K562 (cell line): ENCODE measurements around the gene ETNK2. TPM values are rescaled to one million over a fixed set of nuclear protein-coding genes. Genes with fewer than 3 reads are reported as not detected.

Experiments used
- ATF2 ChIP-seq: sonication (generic); formaldehyde crosslinking; IDR thresholded peaks from 2 replicates; pipeline ENCODE4 v1.8.1; 2022; ENCODE audit warnings: missing genetic modification reagents
- DNMT1 ChIP-seq: fragments of 450-650 bp; IDR thresholded peaks from 2 replicates; pipeline ENCODE4 v1.6.1; 2016; ENCODE audit warnings: antibody characterized with exemption, mild to moderate bottlenecking
- EWSR1 ChIP-seq: fragments of 450-650 bp; IDR thresholded peaks from 2 replicates; pipeline ENCODE4 v1.6.1; 2018; ENCODE audit warnings: borderline replicate concordance, mild to moderate bottlenecking, low read depth, moderate library complexity; ENCODE audit not compliant: partially characterized antibody
- FOXA3 ChIP-seq, 2 experiments: fragments of 450-650 bp in 1 of 2; sonication (generic) in 1 of 2; formaldehyde crosslinking; IDR thresholded peaks in 1 of 2; conservative IDR thresholded peaks in 1 of 2; 2 replicates each; pipeline versions ENCODE4 v1.4.0 to v1.8.0; 2020 to 2022; ENCODE audit warnings: mild to moderate bottlenecking in 2 of 2, missing genetic modification reagents in 1 of 2
- FOXM1 ChIP-seq, 2 experiments: fragments of 450-650 bp in 1 of 2; sonication (generic) in 1 of 2; formaldehyde crosslinking in 1 of 2; IDR thresholded peaks; 2 replicates each; pipeline versions ENCODE4 v1.6.1 to v1.9.0; 2017 to 2022; ENCODE audit warnings: low read depth in 2 of 2, mild to moderate bottlenecking in 2 of 2, missing genetic modification reagents in 1 of 2, moderate library complexity in 1 of 2
- HNRNPL ChIP-seq: fragments of 200-400 bp; formaldehyde crosslinking; IDR thresholded peaks from 2 replicates; pipeline ENCODE4 v1.6.1; 2017; ENCODE audit warnings: low read depth, mild to moderate bottlenecking, low read length
- IFI16 ChIP-seq: fragments of 250-450 bp; sonication (Bioruptor Pico); IDR thresholded peaks from 2 replicates; pipeline ENCODE4 v2.1.2; 2022; ENCODE audit warnings: mild to moderate bottlenecking, inconsistent platforms
- ILK ChIP-seq: fragments of 450-650 bp; IDR thresholded peaks from 2 replicates; pipeline ENCODE4 v1.6.1; 2016; ENCODE audit warnings: missing genetic modification characterization, low read depth, mild to moderate bottlenecking, missing compliant biosample characterization, moderate library complexity, borderline replicate concordance
- KDM4B ChIP-seq, 2 experiments: fragments of 450-650 bp in 1 of 2; sonication (generic) in 1 of 2; IDR thresholded peaks; 2 replicates each; pipeline ENCODE4 v1.6.1; 2016 to 2017; ENCODE audit warnings: borderline replicate concordance in 2 of 2, antibody characterized with exemption in 1 of 2, low read depth in 1 of 2, mild to moderate bottlenecking in 1 of 2
- MBD1 ChIP-seq: fragments of 250-450 bp; sonication (Bioruptor Pico); IDR thresholded peaks from 2 replicates; pipeline ENCODE4 v1.8.0; 2022; ENCODE audit warnings: inconsistent platforms
- MED1 ChIP-seq: sonication (generic); formaldehyde crosslinking; IDR thresholded peaks from 2 replicates; pipeline ENCODE4 v1.8.1; 2023; ENCODE audit warnings: missing genetic modification reagents, borderline replicate concordance
- MIER1 ChIP-seq: fragments of 450-650 bp; IDR thresholded peaks from 2 replicates; pipeline ENCODE4 v1.6.1; 2016; ENCODE audit warnings: antibody characterized with exemption, mild to moderate bottlenecking, low read depth
- PCBP1 ChIP-seq: fragments of 200-400 bp; formaldehyde crosslinking; IDR thresholded peaks from 2 replicates; pipeline ENCODE4 v1.6.1; 2018; ENCODE audit warnings: mild to moderate bottlenecking, low read depth, low read length; ENCODE audit not compliant: poor library complexity, severe bottlenecking
- POLR2G ChIP-seq: fragments of 200-400 bp; formaldehyde crosslinking; IDR thresholded peaks from 2 replicates; pipeline ENCODE4 v1.6.1; 2017; ENCODE audit warnings: low read depth, mild to moderate bottlenecking, antibody characterized with exemption, low read length, moderate library complexity
- RFX1 ChIP-seq: fragments of 450-650 bp; IDR thresholded peaks from 2 replicates; pipeline ENCODE4 v1.6.1; 2016; ENCODE audit warnings: mild to moderate bottlenecking, moderate library complexity
- SLC30A9 ChIP-seq: fragments of 250-450 bp; sonication (Bioruptor Pico); IDR thresholded peaks from 2 replicates; pipeline ENCODE4 v1.8.0; 2022; ENCODE audit warnings: mild to moderate bottlenecking, moderate library complexity
- TSC22D4 ChIP-seq: fragments of 450-650 bp; IDR thresholded peaks from 2 replicates; pipeline ENCODE4 v1.6.1; 2016; ENCODE audit warnings: missing genetic modification characterization, missing biosample characterization, control low read depth
- U2AF2 ChIP-seq: fragments of 200-400 bp; formaldehyde crosslinking; optimal IDR thresholded peaks from 2 replicates; pipeline ENCODE3; 2017; ENCODE audit warnings: low read depth, mild to moderate bottlenecking, low read length
- ZBTB26 ChIP-seq: fragments of 450-650 bp; formaldehyde crosslinking; IDR thresholded peaks from 2 replicates; pipeline ENCODE4 v1.4.0; 2022; ENCODE audit warnings: missing genetic modification characterization
- ZNF253 ChIP-seq: fragments of 250-450 bp; sonication (Bioruptor Pico); conservative IDR thresholded peaks from 2 replicates; pipeline ENCODE4 v1.6.1; 2021; ENCODE audit warnings: mild to moderate bottlenecking
- ZNF518B ChIP-seq: fragments of 250-450 bp; sonication (Bioruptor Pico); IDR thresholded peaks from 2 replicates; pipeline ENCODE4 v1.5.0; 2021; ENCODE audit warnings: mild to moderate bottlenecking, moderate library complexity
- polyA plus RNA-seq, 8 experiments: library from polyadenylated mRNA; depleted of rRNA in 4 of 8; stranded (reverse) in 5 of 8; unstranded in 3 of 8; fragments of >200 nt; fragmentation: Nextera tagmentation in 2 of 8; fragmentation: Illumina TruSeq in 1 of 8; extraction: Ambion mirVana in 2 of 8; extraction: Trizol in 1 of 8; gene quantifications; 2 replicates each; pipeline versions ENCODE4 v1.2.1 to v1.2.3, GENCODE V29; 2011 to 2014; ENCODE audit warnings: inconsistent platforms in 1 of 8, missing spikeins in 1 of 8
- total RNA-seq, 7 experiments: library from RNA; depleted of rRNA in 6 of 7; stranded (reverse); fragments of >200 nt in 6 of 7; fragmentation: Illumina TruSeq in 2 of 7; extraction: Trizol in 2 of 7; gene quantifications; 2 replicates each; pipeline versions ENCODE4 v1.2.1 to v1.2.3, GENCODE V29; 2011 to 2021; ENCODE audit warnings: low replicate concordance in 1 of 7

ETNK2 gene
- total and polyA plus RNA-seq, 9 of the 15 experiments (the other 6 are each of a cell fraction or from before 2014, with no cell fraction given), result 0.03 to 0.38 (median 0.13) TPM; not detected in 4

GRCh38 chr1:204171751-204172178, 19.9 kb upstream of the ETNK2 start (continued):
- TF ChIP-seq ATF2 (CRISPR knock-in tag), result no peak
- no peak for TF ChIP-seq U2AF2
- TF ChIP-seq FOXA3 (CRISPR knock-in tag; conservative IDR thresholded peaks at IDR 0.05 in 1 of 2, IDR thresholded peaks at IDR 0.05 in 1 of 2), result peak; percentile 46 to 65; a peak in 3 of 4 replicates
- no peak for TF ChIP-seq PCBP1
- TF ChIP-seq MIER1, result no peak
- peak; percentile 58; the same call in 1 of the 2 replicates for TF ChIP-seq IFI16 (CRISPR knock-in tag)
- no peak for TF ChIP-seq MBD1 (CRISPR knock-in tag)
- TF ChIP-seq POLR2G, result no peak
- TF ChIP-seq FOXM1 (IDR thresholded peaks at IDR 0.05; ENCODE audit: low read depth), result no peak
- no peak for TF ChIP-seq FOXM1 (CRISPR knock-in tag; IDR thresholded peaks at IDR 0.05; ENCODE audit: low read depth)
- no peak for TF ChIP-seq HNRNPL
- TF ChIP-seq TSC22D4 (tag), result no peak
- no peak for TF ChIP-seq MED1 (CRISPR knock-in tag)
- TF ChIP-seq DNMT1, result no peak
- peak; percentile 67 for TF ChIP-seq ILK (tag)
- no peak for TF ChIP-seq EWSR1
- TF ChIP-seq ZBTB26 (CRISPR knock-in tag), result peak; percentile 48; the same call in 1 of the 2 replicates
- no peak for TF ChIP-seq SLC30A9 (CRISPR knock-in tag)
- TF ChIP-seq KDM4B (IDR thresholded peaks at IDR 0.05; ENCODE audit: borderline replicate concordance in 2 of 2, low read depth in 1 of 2), result no peak
- TF ChIP-seq ZNF253, result no peak
- TF ChIP-seq ZNF518B (CRISPR knock-in tag), result no peak
- no peak for TF ChIP-seq RFX1
